GM23248 (cell line): ENCODE measurements around the gene NHSL2. TPM values are rescaled to one million over a fixed set of nuclear protein-coding genes. Genes with fewer than 3 reads are reported as not detected.
"Not testable (repeated sequence)": the region's sequence is repeated elsewhere in the genome, so short reads cannot be mapped to it uniquely, and the experiment has no call there.

Experiments used
- DNase-seq: peaks from one replicate; pipeline ENCODE4 v3.0.0-alpha.2; 2015
- H2AFZ ChIP-seq: fragments of 200-600 bp; sonication (generic); 2 replicates; pipeline ENCODE4 v1.6.1; 2016; ENCODE audit warnings: antibody characterized with exemption
- H3F3A ChIP-seq: fragments of 200-600 bp; sonication (generic); 2 replicates; pipeline ENCODE4 v1.6.1; 2016; ENCODE audit warnings: mild to moderate bottlenecking, antibody characterized with exemption, mixed run types; ENCODE audit not compliant: insufficient read depth
- H3K27ac ChIP-seq: fragments of 200-600 bp; sonication (generic); 2 replicates; pipeline ENCODE4 v1.5.1; 2016; ENCODE audit warnings: mild to moderate bottlenecking
- H3K27me3 ChIP-seq: fragments of 200-600 bp; sonication (generic); replicated peaks from 2 replicates; pipeline ENCODE4 v1.6.1; 2016; ENCODE audit warnings: mild to moderate bottlenecking; ENCODE audit not compliant: insufficient read depth
- H3K36me3 ChIP-seq: fragments of 200-600 bp; sonication (generic); 2 replicates; pipeline ENCODE4 v1.6.1; 2016; ENCODE audit warnings: low read depth, mild to moderate bottlenecking
- H3K4me1 ChIP-seq: fragments of 200-600 bp; sonication (generic); 2 replicates; pipeline ENCODE4 v1.6.1; 2016; ENCODE audit warnings: mild to moderate bottlenecking; ENCODE audit not compliant: insufficient read depth
- H3K4me2 ChIP-seq: fragments of 200-600 bp; sonication (generic); one replicate; pipeline ENCODE4 v1.6.1; 2016; ENCODE audit warnings: mild to moderate bottlenecking; ENCODE audit not compliant: unreplicated experiment
- H3K4me3 ChIP-seq: fragments of 200-600 bp; sonication (generic); 2 replicates; pipeline ENCODE4 v1.5.1; 2016; ENCODE audit warnings: mild to moderate bottlenecking
- H3K79me2 ChIP-seq: fragments of 200-600 bp; sonication (generic); 2 replicates; pipeline ENCODE4 v1.6.1; 2016; ENCODE audit warnings: mild to moderate bottlenecking; ENCODE audit not compliant: insufficient read depth
- H3K9ac ChIP-seq: fragments of 200-600 bp; sonication (generic); 2 replicates; pipeline ENCODE4 v1.6.1; 2016; ENCODE audit warnings: mild to moderate bottlenecking
- H3K9me2 ChIP-seq: fragments of 200-600 bp; sonication (generic); 2 replicates; pipeline ENCODE4 v1.6.1; 2016; ENCODE audit warnings: mixed run types, mild to moderate bottlenecking, moderate library complexity; ENCODE audit not compliant: insufficient read depth
- H3K9me3 ChIP-seq: fragments of 200-600 bp; sonication (generic); one replicate; pipeline ENCODE4 v1.6.1; 2017; ENCODE audit warnings: low read depth
- H4K20me1 ChIP-seq: fragments of 200-600 bp; sonication (generic); 2 replicates; pipeline ENCODE4 v1.6.0; 2016; ENCODE audit not compliant: insufficient read depth
- EZH2 ChIP-seq: fragments of 200-600 bp; sonication (generic); IDR thresholded peaks from 2 replicates; pipeline ENCODE4 v1.6.1; 2018; ENCODE audit warnings: antibody characterized with exemption, mild to moderate bottlenecking; ENCODE audit not compliant: insufficient read depth, poor library complexity, severe bottlenecking
- EZH2phosphoT487 ChIP-seq: fragments of 200-600 bp; sonication (generic); IDR thresholded peaks from 2 replicates; pipeline ENCODE4 v1.6.1; 2018; ENCODE audit warnings: antibody characterized with exemption, moderate library complexity, mild to moderate bottlenecking, low read depth; ENCODE audit not compliant: insufficient read depth
- WGBS, 2 experiments: methylation state at CpG; one replicate each; pipeline ENCODE4 v1.1.6; 2015 to 2017; ENCODE audit warnings: low lambda C conversion rate in 2 of 2, low coverage in 1 of 2; ENCODE audit errors: missing lambda C conversion rate in 2 of 2; 5-methylcytosine and 5-hydroxymethylcytosine counted together
- in situ Hi-C: fragments of 300-500 bp; cut with MboI; formaldehyde crosslinking; loops from 2 replicates; pipeline ENCODE4 v1.15.0; 2020
- polyA plus RNA-seq: library from polyadenylated mRNA; unstranded; fragments of >200 nt; fragmentation: Nextera tagmentation; extraction: Ambion mirVana; gene quantifications from 2 replicates; pipeline ENCODE4 v1.2.1, GENCODE V29; 2016
- total RNA-seq: library from RNA; depleted of rRNA; stranded (reverse); fragments of >200 nt; shearing (Covaris generic); gene quantifications from 2 replicates; pipeline ENCODE4 v1.2.3, GENCODE V29; 2014

The NHSL2 gene
- total and polyA plus RNA-seq, 2 experiments from 2014 or later, result 3.2 to 6.5 TPM

DNA sequence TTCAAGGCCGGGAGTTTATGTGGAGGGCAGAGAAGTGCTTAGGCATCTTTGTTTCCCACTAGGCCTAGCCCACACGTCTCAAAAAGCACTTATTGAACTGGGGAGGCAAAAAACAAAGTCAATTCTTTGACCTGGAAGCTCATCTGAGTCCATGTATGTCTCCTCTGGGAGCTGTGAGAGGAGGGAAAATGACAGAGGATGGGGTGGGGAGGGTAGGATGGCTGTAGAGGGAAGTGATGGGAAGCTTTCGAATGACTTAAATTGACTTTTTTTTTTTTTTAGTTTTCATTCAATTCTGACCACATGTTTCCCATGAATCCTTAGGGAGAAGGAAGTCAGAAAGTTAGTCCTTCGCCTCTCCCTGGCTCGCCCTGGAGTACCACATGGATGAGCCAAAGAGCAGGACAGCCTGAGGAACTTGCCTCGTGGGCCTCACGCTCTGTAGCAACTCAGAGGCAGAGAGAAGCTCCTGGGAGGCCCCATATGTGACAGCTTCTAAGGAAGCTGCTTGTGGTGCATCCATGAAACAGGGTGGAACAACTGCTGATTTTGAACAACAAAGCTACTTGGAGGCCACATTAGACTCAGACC, 45.0 kb downstream of the NHSL2 start:
- Histone ChIP-seq H3K79me2 (no peaks in the 10 kb centered on the region), H3K4me3 (no peak overlapping the region), H3K9ac (no peak overlapping the region), H3K27me3 (no peaks in the 10 kb centered on the region), H4K20me1 (no peaks in the 10 kb centered on the region), H3K9me2 (no peaks in the 10 kb centered on the region), H3K4me2 (no peak overlapping the region), H3K4me1 (peaks cover 14% of the 10 kb centered on the region; the same call in 1 of the 2 replicates), H3F3A (no peaks in the 10 kb centered on the region), H3K36me3 (no peaks in the 10 kb centered on the region), H3K27ac (no peak overlapping the region), H2AFZ (no peak overlapping the region), H3K9me3 (no peaks in the 10 kb centered on the region)
- WGBS, 2 experiments, result 98 to 99% methylated on average over 6 to 7 of the region's 7 CpGs
- TF ChIP-seq EZH2 (no peak), EZH2phosphoT487 (no peak)
- DNase-seq, result no peak
- in situ Hi-C loops, result no loop called here

GRCh38 chrX:71958281-71958675, 47.6 kb downstream of the NHSL2 start:
- in situ Hi-C loops, result no loop called here
- 60 to 67% methylated on average over 2 of the region's 2 CpGs for WGBS, 2 experiments
- no peak overlapping the region for H2AFZ ChIP-seq

GRCh38 chrX:71964184-71964583, 53.5 kb downstream of the NHSL2 start:
- H3K9me3 ChIP-seq, H3K4me3 ChIP-seq, H3K4me1 ChIP-seq, H3K27me3 ChIP-seq, H3K36me3 ChIP-seq, H4K20me1 ChIP-seq, H3K4me2 ChIP-seq, H2AFZ ChIP-seq, H3K79me2 ChIP-seq, H3K9me2 ChIP-seq, H3K27ac ChIP-seq, H3F3A ChIP-seq, H3K9ac ChIP-seq, in situ Hi-C loops, DNase-seq: not testable (repeated sequence)

More at GRCh38 chrX:71958281-71958675, 47.6 kb downstream of the NHSL2 start:
- Histone ChIP-seq H3K9me2 (no peaks in the 10 kb centered on the region), H4K20me1 (no peaks in the 10 kb centered on the region), H3K79me2 (no peaks in the 10 kb centered on the region), H3F3A (no peaks in the 10 kb centered on the region), H3K9me3 (no peaks in the 10 kb centered on the region), H3K36me3 (no peaks in the 10 kb centered on the region), H3K9ac (no peak overlapping the region), H3K27ac (no peak overlapping the region), H3K4me2 (no peak overlapping the region), H3K4me1 (peaks cover 11% of the 10 kb centered on the region; the same call in 1 of the 2 replicates), H3K27me3 (no peaks in the 10 kb centered on the region), H3K4me3 (no peak overlapping the region)
- no peak for DNase-seq
- TF ChIP-seq EZH2phosphoT487 (no peak), EZH2 (no peak)

DNA sequence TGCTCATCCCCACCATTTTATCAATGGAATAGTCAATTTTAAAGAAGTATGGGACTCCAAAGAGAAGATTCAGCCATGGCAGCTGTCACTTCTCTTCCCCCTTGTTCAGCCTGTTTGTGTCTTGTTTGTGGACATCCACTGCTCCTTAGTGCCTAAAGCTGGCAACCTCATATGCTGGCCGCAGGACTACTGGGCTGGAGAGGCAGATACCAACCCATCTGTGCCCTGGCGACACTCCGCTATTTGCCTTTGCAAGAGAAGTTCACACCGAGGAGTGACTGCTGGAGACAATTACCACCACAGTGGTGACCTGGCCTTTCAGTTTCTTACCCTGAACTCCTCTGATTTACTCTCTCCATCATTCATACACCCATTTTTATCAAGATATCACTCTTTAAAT, 64.3 kb downstream of the NHSL2 start:
- in situ Hi-C loops, result no loop called here
- no peak for TF ChIP-seq EZH2
- no peak for TF ChIP-seq EZH2phosphoT487

GRCh38 chrX:71976753-71977152, 66.1 kb downstream of the NHSL2 start:
- no peaks in the 10 kb centered on the region for H4K20me1 ChIP-seq

More for the DNA sequence above, 64.3 kb downstream of the NHSL2 start:
- no peak for DNase-seq
- Histone ChIP-seq H4K20me1 (no peaks in the 10 kb centered on the region), H3K9me2 (no peaks in the 10 kb centered on the region), H3K4me3 (no peak overlapping the region), H3K9ac (no peak overlapping the region), H3K9me3 (no peaks in the 10 kb centered on the region), H3K79me2 (no peaks in the 10 kb centered on the region), H3K4me2 (no peak overlapping the region), H2AFZ (no peak overlapping the region), H3K27ac (no peak overlapping the region), H3F3A (no peaks in the 10 kb centered on the region), H3K36me3 (no peaks in the 10 kb centered on the region), H3K4me1 (no peaks in the 10 kb centered on the region), H3K27me3 (no peaks in the 10 kb centered on the region)
- 82 to 87% methylated on average over 4 of the region's 4 CpGs for WGBS, 2 experiments

More at GRCh38 chrX:71976753-71977152, 66.1 kb downstream of the NHSL2 start:
- Histone ChIP-seq H3K4me3 (no peak overlapping the region), H2AFZ (no peak overlapping the region), H3K36me3 (no peaks in the 10 kb centered on the region), H3K9ac (no peak overlapping the region), H3F3A (no peaks in the 10 kb centered on the region), H3K9me3 (no peaks in the 10 kb centered on the region), H3K79me2 (no peaks in the 10 kb centered on the region), H3K9me2 (no peaks in the 10 kb centered on the region), H3K4me1 (no peaks in the 10 kb centered on the region), H3K4me2 (no peak overlapping the region), H3K27me3 (no peaks in the 10 kb centered on the region), H3K27ac (no peak overlapping the region)
- TF ChIP-seq EZH2, result no peak
- no peak for TF ChIP-seq EZH2phosphoT487
- 42 to 44% methylated on average over 3 of the region's 3 CpGs for WGBS, 2 experiments
- no peak for DNase-seq
- in situ Hi-C loops, result no loop called here
